ENCODE results near the gene SNX21. TPM values are rescaled to one million over a fixed set of nuclear protein-coding genes. Genes with fewer than 3 reads are reported as not detected.

Gene SNX21
- total and polyA plus RNA-seq, 9 of the 15 experiments (the other 6 are each of a cell fraction or from before 2014, with no cell fraction given), result 0.10 to 1.2 (median 0.42) TPM

DNA sequence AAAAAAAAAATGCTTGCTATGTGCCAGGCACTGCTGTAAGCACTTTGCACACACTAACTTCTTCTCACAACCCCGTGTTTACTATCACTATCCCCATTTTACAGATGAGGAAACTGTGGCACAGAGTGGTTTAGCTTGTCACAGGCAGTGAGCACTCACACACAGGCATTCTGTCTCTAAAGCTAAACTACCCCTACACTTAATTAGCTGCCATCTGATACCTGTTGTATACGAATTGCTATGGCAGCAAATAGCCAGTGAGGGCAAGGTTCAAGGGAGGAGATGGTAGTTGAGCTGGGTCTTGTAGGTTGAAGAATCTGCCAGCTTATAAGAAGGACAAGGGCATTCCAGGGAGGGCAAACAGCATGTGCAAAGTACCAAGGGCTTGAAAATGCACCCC is 11.7 kb upstream of the SNX21 start:
- H3K9me1 ChIP-seq (ENCODE audit: control insufficient read depth, insufficient read depth, low read length), result no peaks in the 10 kb centered on the region
- H3K4me1 ChIP-seq (replicated peaks in 1 of 2; ENCODE audit: control insufficient read depth in 2 of 2, insufficient read depth in 2 of 2, low read length in 2 of 2), result peaks cover 13 to 42% of the 10 kb centered on the region in 2 experiments; a peak in 4 of 5 replicates
- FAIRE-seq, result no peak
- no peaks in the 10 kb centered on the region for H3K36me3 ChIP-seq (ENCODE audit: control insufficient read depth, insufficient read depth, low read length)
- ChIA-PET CTCF (ENCODE audit: low intra/inter-chr PET ratio) (no interaction called here), POLR2A (interaction anchor here (0.6 to 0.9 kb wide), 3 partner anchors 9 to 112 kb away, joined by 3 to 4 read pairs (median 3); partner anchors contain the start of gene SNX21)
- H2AFZ ChIP-seq (ENCODE audit: low read depth, low read length), result no peak overlapping the region
- no peak overlapping the region for H3K4me2 ChIP-seq (ENCODE audit: insufficient read depth, low read length)
- H3K9ac ChIP-seq (ENCODE audit: insufficient read depth in 1 of 2, low read depth in 2 of 2, low read length in 2 of 2), result no peak overlapping the region
- no peaks in the 10 kb centered on the region for H4K20me1 ChIP-seq (replicated peaks; ENCODE audit: control insufficient read depth, insufficient read depth, low read length)
- no peak overlapping the region for H3K27ac ChIP-seq (ENCODE audit: extremely low read depth, low read depth, low read length)
- no peak for ATAC-seq
- TF ChIP-seq RBM25 (IDR thresholded peaks at IDR 0.05; ENCODE audit: low read depth, low read length, severe bottlenecking) (peak; percentile 75), ZNF347 (CRISPR knock-in tag; IDR thresholded peaks at IDR 0.05; ENCODE audit: low read depth) (no peak), MXI1 (IDR thresholded peaks at IDR 0.05; ENCODE audit: low read depth, low read length) (no peak), BCOR (IDR thresholded peaks at IDR 0.05) (peak; percentile 28; the same call in 1 of the 2 replicates)
- TF ChIP-seq, protein P1, sequence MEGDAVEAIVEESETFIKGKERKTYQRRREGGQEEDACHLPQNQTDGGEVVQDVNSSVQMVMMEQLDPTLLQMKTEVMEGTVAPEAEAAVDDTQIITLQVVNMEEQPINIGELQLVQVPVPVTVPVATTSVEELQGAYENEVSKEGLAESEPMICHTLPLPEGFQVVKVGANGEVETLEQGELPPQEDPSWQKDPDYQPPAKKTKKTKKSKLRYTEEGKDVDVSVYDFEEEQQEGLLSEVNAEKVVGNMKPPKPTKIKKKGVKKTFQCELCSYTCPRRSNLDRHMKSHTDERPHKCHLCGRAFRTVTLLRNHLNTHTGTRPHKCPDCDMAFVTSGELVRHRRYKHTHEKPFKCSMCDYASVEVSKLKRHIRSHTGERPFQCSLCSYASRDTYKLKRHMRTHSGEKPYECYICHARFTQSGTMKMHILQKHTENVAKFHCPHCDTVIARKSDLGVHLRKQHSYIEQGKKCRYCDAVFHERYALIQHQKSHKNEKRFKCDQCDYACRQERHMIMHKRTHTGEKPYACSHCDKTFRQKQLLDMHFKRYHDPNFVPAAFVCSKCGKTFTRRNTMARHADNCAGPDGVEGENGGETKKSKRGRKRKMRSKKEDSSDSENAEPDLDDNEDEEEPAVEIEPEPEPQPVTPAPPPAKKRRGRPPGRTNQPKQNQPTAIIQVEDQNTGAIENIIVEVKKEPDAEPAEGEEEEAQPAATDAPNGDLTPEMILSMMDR (IDR thresholded peaks at IDR 0.05 in 2 of 3, conservative IDR thresholded peaks at IDR 0.05 in 1 of 3; ENCODE audit: insufficient read depth in 2 of 3, low read depth in 1 of 3, low read length in 3 of 3), result no peak
- H3K4me3 ChIP-seq, result no peak overlapping the region
- in situ Hi-C loops (cut with MboI) (no loop called here), intact Hi-C loops (cut with micrococcal nuclease) (no loop called here)
- H3K79me2 ChIP-seq (ENCODE audit: control insufficient read depth, insufficient read depth, low read length), result no peaks in the 10 kb centered on the region
- 3% methylated on average over 2 of the region's 2 CpGs for WGBS (ENCODE audit: insufficient coverage, low coverage, missing lambda C conversion rate)
- H3K9me3 ChIP-seq (replicated peaks; ENCODE audit: control insufficient read depth, insufficient read depth, low read depth, low read length), result no peaks in the 10 kb centered on the region
- BruUV-seq (replicated peaks), result no TSS peak
- H3K27me3 ChIP-seq (ENCODE audit: control insufficient read depth in 2 of 2, insufficient read depth in 2 of 2, low read length in 2 of 2), result peaks cover 0 to 4% of the 10 kb centered on the region in 2 experiments; a peak in 1 of 5 replicates
- no peak for DNase-seq (ENCODE audit: extremely low read depth in 1 of 4, low spot score in 3 of 4)
